IPS-20b (cell line): ENCODE measurements around the gene KCNK18.
"Not testable (repeated sequence)": the region's sequence is repeated elsewhere in the genome, so short reads cannot be mapped to it uniquely, and the experiment has no call there.

Experiments
- H3K27ac ChIP-seq: one replicate; pipeline ENCODE4 v1.5.1; 2013; ENCODE audit warnings: low read length
- H3K27me3 ChIP-seq: 2 replicates; pipeline ENCODE4 v1.6.1; 2013; ENCODE audit warnings: mild to moderate bottlenecking, low read length, inconsistent platforms; ENCODE audit not compliant: insufficient read depth
- H3K36me3 ChIP-seq: 2 replicates; pipeline ENCODE4 v1.6.1; 2013; ENCODE audit warnings: low read depth, mild to moderate bottlenecking, inconsistent platforms, low read length, moderate library complexity; ENCODE audit not compliant: insufficient read depth
- H3K4me1 ChIP-seq: 2 replicates; pipeline ENCODE4 v1.6.1; 2013; ENCODE audit warnings: mild to moderate bottlenecking, control low read depth, inconsistent platforms, low read length, moderate library complexity; ENCODE audit not compliant: insufficient read depth
- H3K4me3 ChIP-seq: 2 replicates; pipeline ENCODE4 v1.5.1; 2013; ENCODE audit warnings: mild to moderate bottlenecking, low read length, inconsistent platforms
- H3K9ac ChIP-seq: 2 replicates; pipeline ENCODE4 v1.6.1; 2013; ENCODE audit warnings: low read depth, mild to moderate bottlenecking, inconsistent platforms, low read length, moderate library complexity
- H3K9me3 ChIP-seq: 2 replicates; pipeline ENCODE4 v1.6.1; 2013; ENCODE audit warnings: mild to moderate bottlenecking, low read depth, low read length, inconsistent platforms; ENCODE audit not compliant: insufficient read depth

KCNK18 gene

GRCh38 chr10:117223693-117224430 is 26.6 kb downstream of the KCNK18 start:
- H3K9me3 ChIP-seq: no peaks in the 10 kb centered on the region
- H3K9ac ChIP-seq: no peak overlapping the region
- no peaks in the 10 kb centered on the region for H3K36me3 ChIP-seq
- H3K4me1 ChIP-seq: peaks cover 3% of the 10 kb centered on the region; the same call in 1 of the 2 replicates
- H3K27ac ChIP-seq: no peak overlapping the region
- H3K27me3 ChIP-seq: peaks cover 10% of the 10 kb centered on the region
- H3K4me3 ChIP-seq: no peak overlapping the region

- H3K27me3 ChIP-seq: peaks cover 7% of the 10 kb centered on the region; the same call in 1 of the 2 replicates
- no peaks in the 10 kb centered on the region for H3K36me3 ChIP-seq
- no peak overlapping the region for H3K9ac ChIP-seq
- H3K4me1 ChIP-seq: peaks cover 3% of the 10 kb centered on the region; the same call in 1 of the 2 replicates
- H3K27ac ChIP-seq: no peak overlapping the region
- no peaks in the 10 kb centered on the region for H3K9me3 ChIP-seq
- H3K4me3 ChIP-seq: no peak overlapping the region
These were observed 27.6 kb downstream of the KCNK18 start for GRCh38 chr10:117224881-117225280.

- H3K9me3 ChIP-seq: no peaks in the 10 kb centered on the region
- H3K9ac ChIP-seq: no peak overlapping the region
- peaks cover 4% of the 10 kb centered on the region; the same call in 1 of the 2 replicates for H3K27me3 ChIP-seq
- H3K27ac ChIP-seq: no peak overlapping the region
- no peak overlapping the region for H3K4me3 ChIP-seq
- H3K4me1 ChIP-seq: no peaks in the 10 kb centered on the region
- H3K36me3 ChIP-seq: no peaks in the 10 kb centered on the region
These were observed 29.6 kb downstream of the KCNK18 start for GRCh38 chr10:117226813-117227451.

GRCh38 chr10:117228210-117228609 is 30.9 kb downstream of the KCNK18 start:
- Histone ChIP-seq H3K9me3 (no peaks in the 10 kb centered on the region), H3K9ac (no peak overlapping the region), H3K27ac (no peak overlapping the region), H3K36me3 (no peaks in the 10 kb centered on the region), H3K4me3 (no peak overlapping the region), H3K27me3 (peaks cover 4% of the 10 kb centered on the region; the same call in 1 of the 2 replicates), H3K4me1 (no peaks in the 10 kb centered on the region)

DNA sequence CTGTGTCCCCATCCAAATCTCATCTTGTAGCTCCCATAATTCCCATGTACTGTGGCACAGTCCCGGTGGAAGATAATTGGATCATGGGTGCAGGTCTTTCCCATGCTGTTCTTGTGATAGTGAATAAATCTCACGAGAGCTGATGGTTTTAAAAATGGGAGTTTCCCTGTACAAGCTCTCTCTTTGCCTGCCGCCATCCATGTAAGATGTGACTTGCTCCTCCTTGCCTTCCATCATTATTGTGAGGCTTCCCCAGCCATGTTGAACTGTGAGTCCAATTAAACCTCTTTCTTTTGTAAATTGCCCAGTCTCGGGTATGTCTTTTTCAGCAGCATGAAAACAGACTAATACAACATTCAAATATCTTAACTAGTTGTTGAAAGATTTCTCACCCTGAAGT is 32.8 kb downstream of the KCNK18 start:
- H3K9me3 ChIP-seq, H3K4me3 ChIP-seq, H3K27ac ChIP-seq, H3K36me3 ChIP-seq, H3K9ac ChIP-seq, H3K4me1 ChIP-seq, H3K27me3 ChIP-seq: not testable (repeated sequence)

GRCh38 chr10:117237401-117237991 is 40.2 kb downstream of the KCNK18 start:
- H3K9me3 ChIP-seq: no peaks in the 10 kb centered on the region
- H3K36me3 ChIP-seq: no peaks in the 10 kb centered on the region
- H3K27me3 ChIP-seq: peaks cover 42% of the 10 kb centered on the region
- H3K27ac ChIP-seq: no peak overlapping the region
- no peak overlapping the region for H3K9ac ChIP-seq
- no peaks in the 10 kb centered on the region for H3K4me1 ChIP-seq
- no peak overlapping the region for H3K4me3 ChIP-seq

DNA sequence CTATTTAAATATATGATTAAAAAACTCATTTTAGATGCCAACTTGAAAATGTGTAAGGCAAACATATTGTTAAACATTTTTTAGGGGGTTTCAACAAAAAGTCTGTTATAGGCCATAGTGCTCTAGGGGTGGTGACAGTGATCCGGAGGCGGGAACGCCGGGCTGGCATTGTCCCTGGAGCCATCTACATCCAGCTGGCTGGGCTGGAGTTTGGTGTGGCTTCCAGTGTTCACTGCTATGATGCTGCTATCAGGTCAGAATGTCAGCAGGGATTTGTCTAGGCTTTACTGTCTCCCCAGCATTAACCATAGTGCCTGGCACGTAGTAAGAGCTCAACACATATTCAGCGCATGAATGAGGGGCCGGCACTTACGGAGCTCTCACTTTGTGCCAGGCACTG is 41.8 kb downstream of the KCNK18 start:
- Histone ChIP-seq H3K4me3 (no peak overlapping the region), H3K27me3 (peaks cover 57% of the 10 kb centered on the region), H3K9me3 (no peaks in the 10 kb centered on the region), H3K4me1 (no peaks in the 10 kb centered on the region), H3K36me3 (no peaks in the 10 kb centered on the region), H3K9ac (no peak overlapping the region), H3K27ac (no peak overlapping the region)

DNA sequence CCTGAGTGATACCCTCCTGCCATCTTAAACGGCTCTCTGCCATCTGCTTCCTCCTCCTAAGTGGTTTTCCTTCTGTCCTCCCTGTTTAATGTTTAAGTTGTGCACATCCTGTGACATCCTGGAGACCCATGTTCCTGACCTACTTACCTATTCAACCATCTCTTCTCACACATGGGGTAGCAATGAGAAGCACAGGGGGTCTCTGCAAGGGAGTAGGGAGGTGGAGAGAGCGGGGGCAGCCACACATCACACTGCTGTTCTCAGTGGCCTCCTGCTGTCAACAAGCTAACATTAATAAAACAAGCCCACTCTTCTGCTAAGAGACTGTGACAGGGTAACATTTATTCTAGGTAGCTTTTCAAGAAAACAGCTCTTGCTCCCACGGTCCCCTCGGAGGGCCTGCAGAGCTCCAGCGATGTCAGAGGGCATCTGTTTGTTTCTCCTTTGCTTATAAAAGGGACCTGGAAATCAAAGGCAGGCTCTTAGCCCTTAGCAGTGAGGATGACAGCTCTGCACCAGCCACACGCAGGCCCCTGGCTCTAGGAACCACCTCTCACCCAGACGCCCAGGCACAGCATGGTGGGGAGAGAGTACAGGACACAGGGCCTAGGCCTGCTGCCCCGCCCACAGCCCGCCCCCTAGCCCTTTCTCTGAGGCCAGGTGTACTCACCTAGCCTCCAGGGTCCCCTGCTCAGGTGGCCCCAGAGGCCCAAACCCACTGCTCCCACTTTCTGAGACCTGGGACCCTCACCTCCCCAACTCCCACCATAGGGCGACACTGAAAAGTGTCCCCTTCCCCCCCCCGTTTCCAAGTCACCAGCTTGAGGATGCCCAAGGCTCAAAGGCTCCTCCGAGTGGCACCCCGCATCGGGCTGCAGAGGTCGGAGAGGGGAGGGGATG is 42.7 kb downstream of the KCNK18 start:
- Histone ChIP-seq H3K9me3 (no peaks in the 10 kb centered on the region), H3K9ac (peak overlapping the region; percentile 41; the same call in 1 of the 2 replicates), H3K4me3 (peak overlapping the region; percentile 75), H3K36me3 (no peaks in the 10 kb centered on the region), H3K27me3 (peaks cover 67% of the 10 kb centered on the region), H3K27ac (no peak overlapping the region), H3K4me1 (no peaks in the 10 kb centered on the region)

- peaks cover 63% of the 10 kb centered on the region for H3K27me3 ChIP-seq
- peak within 1 kb of the TSS; percentile 75 for H3K4me3 ChIP-seq
- no peaks in the 10 kb centered on the region for H3K36me3 ChIP-seq
- peak within 1 kb of the TSS; percentile 41; the same call in 1 of the 2 replicates for H3K9ac ChIP-seq
- H3K27ac ChIP-seq: no peak within 1 kb of the TSS
- H3K9me3 ChIP-seq: no peaks in the 10 kb centered on the region
- H3K4me1 ChIP-seq: no peaks in the 10 kb centered on the region
These were observed 43.6 kb downstream of the KCNK18 start, which contains the start of gene SLC18A2 for GRCh38 chr10:117240621-117241529. Gene SLC18A2 (plus strand): TSS chr10:117241114. CDS start chr10:117241694, 580 bp downstream.

DNA sequence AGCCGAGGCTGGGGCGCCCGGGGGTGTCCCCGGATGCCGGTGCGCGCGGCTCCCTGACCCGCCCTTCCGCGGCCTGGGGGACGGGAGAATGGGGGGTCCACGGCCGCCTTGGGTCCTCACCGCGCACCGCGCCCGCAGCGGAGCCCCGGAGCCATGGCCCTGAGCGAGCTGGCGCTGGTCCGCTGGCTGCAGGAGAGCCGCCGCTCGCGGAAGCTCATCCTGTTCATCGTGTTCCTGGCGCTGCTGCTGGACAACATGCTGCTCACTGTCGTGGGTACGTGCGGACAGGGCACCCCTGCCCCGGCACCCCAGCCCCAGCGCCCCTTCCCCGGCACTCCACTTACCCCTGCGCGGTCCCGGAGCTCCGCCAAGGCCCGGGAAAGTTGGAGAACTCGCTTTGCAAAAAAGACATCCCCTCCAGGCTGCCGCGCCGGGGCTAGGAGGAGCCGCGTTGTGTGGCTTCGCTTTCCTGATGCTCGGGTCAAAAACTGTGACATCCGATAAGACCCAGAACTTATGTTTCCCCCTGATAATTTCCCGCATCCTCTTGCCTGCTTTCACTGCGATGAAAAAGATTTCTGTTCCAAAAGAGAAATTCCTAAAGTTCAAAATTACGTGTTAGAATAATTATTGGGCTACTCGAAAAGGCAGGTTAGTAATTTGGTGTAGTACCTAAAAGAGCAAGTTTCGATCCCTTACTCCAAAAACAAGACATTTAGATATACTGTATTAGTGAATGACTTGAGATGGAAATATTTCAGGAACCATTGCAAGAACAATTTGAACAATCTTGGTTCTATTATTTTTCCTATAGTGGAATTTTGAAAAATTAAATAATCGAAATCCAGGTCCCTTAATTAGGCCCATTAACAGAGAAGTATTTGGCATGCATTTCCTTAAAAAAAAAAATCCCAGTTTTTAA is 44.5 kb downstream of the KCNK18 start:
- no peaks in the 10 kb centered on the region for H3K9me3 ChIP-seq
- no peaks in the 10 kb centered on the region for H3K4me1 ChIP-seq
- no peak overlapping the region for H3K27ac ChIP-seq
- H3K27me3 ChIP-seq: peaks cover 61% of the 10 kb centered on the region
- H3K36me3 ChIP-seq: no peaks in the 10 kb centered on the region
- H3K4me3 ChIP-seq: peak overlapping the region; percentile 75; the same call in 1 of the 2 replicates
- no peak overlapping the region for H3K9ac ChIP-seq
